Muscle of arm (tissue), 14 donors: ENCODE results near the gene IFITM5. TPM values are rescaled to one million over a fixed set of nuclear protein-coding genes. Genes with fewer than 3 reads are reported as not detected.
"Not testable (repeated sequence)": the region's sequence is repeated elsewhere in the genome, so short reads cannot be mapped to it uniquely, and the experiment has no call there.

Experiments
- DNase-seq: peaks from one replicate; pipeline ENCODE4 v3.0.0-alpha.2; 2013
- long read RNA-seq, 11 donors: transcript quantifications; one replicate each; lab custom pipeline, GENCODE V29; 2026
- polyA plus RNA-seq, 12 donors: library from polyadenylated mRNA; unstranded; fragments of 120-200 nt; gene quantifications; one replicate each; pipeline ENCODE4 v1.2.1, GENCODE V29; 2013; ENCODE audit not compliant: insufficient read length in 12 of 12

IFITM5 gene
- under 1 TPM in 1 of 12 donors, not detected in 11; 0.45 TPM for polyA plus RNA-seq
- long read RNA-seq, donor 1, partial matches to known transcripts, result 191 of 204 reads
- long read RNA-seq, donor 1, other reads (novel, unspliced or antisense), result 13 of 204 reads
- long read RNA-seq, donor 2, result 0 reads
- long read RNA-seq, donor 3, result 0 reads
- long read RNA-seq, donor 4, result 0 reads
- long read RNA-seq, donor 5, result 0 reads
- long read RNA-seq, donor 6, result 0 reads
- long read RNA-seq, donor 7, result 0 reads
- long read RNA-seq, donor 8, partial matches to known transcripts, result 140 of 140 reads
- long read RNA-seq, donor 8, other reads (novel, unspliced or antisense), result 0 of 140 reads
- long read RNA-seq, donor 9, result 0 reads
- long read RNA-seq, donor 10, result 0 reads
- long read RNA-seq, donor 11, result 0 reads

DNA sequence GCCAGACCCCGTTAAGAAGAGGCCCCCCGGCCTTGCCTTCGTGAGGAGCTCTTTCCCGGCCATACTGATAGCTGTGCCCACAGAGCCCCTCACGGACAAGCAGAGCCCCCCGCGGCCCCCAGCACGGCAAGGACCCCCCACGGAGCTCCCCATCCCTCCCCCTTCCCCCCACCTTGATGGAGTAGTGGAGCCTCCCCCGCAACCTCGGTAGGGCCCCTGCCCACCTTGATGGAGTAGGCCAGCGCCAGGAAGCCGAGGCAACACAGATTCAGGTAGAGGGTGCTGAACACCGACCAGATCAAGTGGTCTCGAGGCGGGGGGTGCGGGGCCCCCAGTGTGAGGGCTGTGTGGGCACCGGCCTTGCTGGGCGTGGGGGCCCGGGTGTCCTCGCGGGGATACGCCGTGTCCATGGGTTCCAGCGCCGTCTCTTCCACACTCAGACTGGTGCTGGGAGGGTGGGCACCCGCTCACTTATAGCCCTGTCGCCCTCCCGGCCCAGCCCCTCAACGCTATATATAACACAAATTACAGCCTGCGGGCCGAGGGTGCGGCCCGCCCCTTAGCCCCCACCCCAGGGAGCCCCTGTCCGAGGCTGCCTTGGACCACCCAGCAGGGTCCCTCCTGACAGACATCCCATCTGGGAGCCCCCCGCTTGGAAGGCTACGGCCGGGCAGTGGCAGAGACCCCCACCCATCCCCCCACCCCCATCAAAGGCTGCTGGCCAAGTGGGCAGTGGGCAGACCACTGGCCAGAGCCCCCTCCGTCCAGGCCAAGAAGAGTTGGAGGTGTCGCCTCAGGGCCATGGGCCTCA lies at the start of gene IFITM5:
IFITM5 (minus strand) TSS at position 446 of the 811 bp plus-strand sequence; CDS start at position 410, 36 bp downstream.
- no peak for DNase-seq

DNA sequence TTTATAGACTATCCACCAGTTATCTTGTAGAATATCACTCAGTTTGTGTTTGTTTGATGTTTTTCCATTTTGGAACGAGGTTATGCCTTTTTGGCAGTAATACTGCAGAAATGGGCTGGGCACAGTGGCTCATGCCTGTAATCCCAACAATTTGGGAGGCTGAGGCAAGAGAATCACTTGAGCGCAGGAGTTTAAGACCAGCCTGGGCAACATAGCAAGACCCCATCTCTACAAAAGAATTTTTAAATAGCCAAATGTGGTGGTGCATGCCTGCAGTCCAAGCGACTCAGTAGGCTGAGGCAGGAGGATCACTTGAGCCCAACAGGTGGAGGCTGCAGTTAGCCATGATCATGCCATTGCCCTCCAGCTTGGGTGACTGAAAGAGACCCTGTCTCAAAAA lies 47.2 kb upstream of the IFITM5 start:
- no peak for DNase-seq

DNA sequence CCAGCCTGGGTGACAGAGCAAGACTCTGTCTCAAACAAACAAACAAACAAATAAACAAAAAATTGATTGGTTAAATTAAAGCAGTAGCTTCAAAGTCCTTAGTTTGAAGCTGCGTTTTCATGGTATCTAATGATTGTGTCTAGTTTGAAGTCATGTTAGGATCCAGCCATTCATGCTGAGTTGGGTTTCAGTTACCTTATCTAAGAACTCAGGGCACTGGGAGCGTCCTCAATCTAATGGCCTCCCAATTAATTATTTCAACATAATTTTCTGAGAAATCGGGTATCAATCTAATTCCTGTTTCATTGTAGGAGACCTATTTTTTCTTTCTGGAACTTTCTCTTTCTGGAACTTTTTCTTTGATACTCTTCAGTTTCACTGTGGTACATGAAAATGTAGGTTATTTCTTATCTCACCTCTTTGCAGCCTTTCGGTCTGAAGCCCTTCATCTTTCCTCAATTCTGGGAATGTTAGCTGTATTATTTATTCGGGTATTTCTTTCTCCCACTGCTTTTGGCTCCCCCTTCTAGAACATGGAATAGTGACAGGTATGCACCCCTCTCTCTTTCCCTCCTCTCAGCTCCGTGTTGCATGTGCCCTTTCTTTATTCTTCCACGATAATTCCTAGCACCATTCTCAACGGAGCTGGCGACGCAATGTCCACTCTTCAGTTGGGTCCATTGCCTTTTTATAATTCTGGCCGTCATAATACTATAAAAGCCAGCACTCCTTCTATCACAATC lies 45.7 kb upstream of the IFITM5 start:
- no peak for DNase-seq

DNA sequence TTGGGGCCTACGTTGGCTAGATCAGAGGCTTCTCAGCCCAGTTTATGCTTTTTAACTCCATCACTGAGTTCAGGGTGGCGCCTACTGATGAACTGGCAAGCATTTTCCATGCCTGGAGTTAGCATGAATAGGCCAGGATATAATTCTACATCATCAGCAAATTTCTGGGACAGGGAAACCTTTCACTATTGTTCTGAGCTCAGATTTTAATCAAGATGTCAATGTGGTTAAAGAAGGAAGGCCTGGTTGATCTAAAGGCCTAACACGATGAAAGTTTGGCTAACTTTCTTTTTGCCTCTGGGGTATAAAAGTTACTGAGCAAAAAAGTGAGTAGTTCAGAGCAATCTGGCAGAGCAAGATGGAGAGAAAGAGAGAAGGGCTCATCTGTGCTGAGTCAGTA lies 43.0 kb upstream of the IFITM5 start:
- no peak for DNase-seq

DNA sequence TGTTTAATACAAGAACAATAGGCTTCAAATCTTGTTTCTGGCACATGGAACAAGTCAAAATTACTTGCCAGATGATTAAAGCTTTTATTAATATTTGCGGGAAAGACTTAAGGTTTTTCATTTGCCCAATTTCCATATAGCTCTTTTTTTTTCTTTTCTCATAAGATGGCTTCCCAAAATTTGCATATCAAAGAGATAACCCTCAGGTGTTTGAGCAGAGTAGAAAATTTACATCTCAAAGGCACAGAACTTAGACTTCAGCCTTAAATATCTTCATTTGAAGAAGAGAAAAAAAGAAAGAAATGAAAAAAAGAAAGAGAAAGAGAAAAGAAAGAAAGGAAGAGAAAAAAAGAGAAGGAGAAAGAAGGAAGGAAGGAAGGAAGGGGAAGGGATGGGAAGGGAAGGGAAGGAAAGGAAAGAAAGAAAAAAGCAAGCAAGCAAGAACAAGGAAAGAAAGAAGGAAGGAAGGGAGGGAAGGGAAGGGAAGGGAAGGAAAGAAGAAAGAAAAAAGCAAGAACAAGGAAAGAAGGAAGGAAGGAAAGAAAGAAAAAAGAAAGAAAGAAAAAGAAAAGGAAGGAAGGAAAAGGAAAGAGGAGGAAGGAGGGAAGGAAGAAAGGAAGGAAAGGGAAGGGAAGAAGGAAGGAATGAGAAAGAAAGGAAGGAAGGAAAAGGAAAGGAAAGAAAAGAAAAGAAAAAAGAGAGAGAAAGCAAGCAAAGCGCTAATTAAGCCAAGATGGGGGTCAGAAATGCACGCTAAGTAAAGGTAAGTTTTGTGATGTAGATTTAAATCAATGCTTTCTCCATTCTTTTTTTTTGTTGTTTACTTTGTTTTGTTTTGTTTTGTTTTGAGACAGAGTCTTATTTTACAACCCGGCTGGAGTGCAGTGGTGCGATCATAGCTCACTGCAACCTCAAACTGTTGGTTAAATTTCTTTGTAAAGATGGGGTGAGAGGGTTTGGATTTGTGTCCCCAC lies 41.5 kb upstream of the IFITM5 start:
- DNase-seq, result no peak

DNA sequence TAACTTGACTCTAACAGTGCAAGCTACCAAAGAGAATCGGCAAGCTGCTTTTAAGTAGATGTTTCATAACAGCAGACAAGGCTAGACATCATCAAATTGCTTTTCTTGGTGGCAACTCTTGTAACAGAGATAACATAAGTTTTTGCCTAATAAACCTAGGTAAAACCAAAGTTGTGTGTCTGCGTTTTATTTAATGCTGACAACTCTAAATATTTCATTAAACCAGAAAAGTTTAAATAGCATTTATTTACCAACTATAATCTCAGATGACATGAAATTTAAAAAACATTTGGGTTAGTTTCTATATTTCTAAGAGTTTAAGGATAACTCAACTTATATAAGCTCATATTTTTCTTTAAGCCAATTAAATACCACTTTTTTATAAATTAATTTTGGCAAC lies 40.6 kb upstream of the IFITM5 start:
- no peak for DNase-seq

DNA sequence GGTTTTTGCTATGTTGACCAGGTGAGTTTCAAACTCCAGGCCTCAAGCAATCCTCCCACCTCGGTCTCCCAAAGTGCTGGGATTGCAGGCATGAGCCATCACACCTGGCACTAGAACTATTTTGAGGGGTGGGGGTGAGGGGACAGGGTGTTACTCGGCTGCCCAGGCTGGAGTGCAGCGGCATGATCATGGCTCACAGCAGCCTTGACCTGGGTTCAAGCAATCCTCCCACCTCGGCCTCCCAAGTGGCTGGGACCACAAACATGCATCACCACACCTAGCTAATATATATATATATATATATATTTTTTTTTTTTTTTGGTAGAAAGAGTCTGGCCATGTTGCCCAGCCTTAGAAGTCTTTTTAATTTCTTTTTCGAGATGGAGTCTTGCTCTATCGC lies 38.4 kb upstream of the IFITM5 start:
- no peak for DNase-seq

DNA sequence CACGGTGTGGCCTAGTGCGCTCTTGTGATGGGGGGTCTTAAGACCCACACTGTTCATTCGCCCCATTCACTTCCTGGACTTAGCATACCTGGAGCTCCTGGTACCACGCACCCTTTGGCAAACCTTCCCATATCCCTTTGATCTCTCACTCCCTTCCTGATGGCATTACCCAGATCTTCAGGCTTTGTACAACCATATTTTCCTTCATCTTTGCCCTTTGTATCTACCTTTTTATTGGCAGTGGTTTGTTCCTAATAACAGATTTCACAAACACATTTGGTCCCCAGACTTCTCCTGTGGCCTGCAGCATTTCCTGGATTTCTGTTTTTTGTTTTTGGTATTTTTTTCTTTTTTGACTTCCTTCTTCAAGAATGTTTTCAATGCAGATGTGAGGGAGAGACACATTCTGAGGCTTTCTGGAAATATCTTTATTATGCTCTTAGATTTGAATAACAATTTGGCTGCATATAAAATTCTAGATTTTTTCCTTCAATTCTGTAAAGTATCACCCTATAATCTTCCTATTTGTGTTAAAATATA lies 37.4 kb upstream of the IFITM5 start:
- no peak for DNase-seq

DNA sequence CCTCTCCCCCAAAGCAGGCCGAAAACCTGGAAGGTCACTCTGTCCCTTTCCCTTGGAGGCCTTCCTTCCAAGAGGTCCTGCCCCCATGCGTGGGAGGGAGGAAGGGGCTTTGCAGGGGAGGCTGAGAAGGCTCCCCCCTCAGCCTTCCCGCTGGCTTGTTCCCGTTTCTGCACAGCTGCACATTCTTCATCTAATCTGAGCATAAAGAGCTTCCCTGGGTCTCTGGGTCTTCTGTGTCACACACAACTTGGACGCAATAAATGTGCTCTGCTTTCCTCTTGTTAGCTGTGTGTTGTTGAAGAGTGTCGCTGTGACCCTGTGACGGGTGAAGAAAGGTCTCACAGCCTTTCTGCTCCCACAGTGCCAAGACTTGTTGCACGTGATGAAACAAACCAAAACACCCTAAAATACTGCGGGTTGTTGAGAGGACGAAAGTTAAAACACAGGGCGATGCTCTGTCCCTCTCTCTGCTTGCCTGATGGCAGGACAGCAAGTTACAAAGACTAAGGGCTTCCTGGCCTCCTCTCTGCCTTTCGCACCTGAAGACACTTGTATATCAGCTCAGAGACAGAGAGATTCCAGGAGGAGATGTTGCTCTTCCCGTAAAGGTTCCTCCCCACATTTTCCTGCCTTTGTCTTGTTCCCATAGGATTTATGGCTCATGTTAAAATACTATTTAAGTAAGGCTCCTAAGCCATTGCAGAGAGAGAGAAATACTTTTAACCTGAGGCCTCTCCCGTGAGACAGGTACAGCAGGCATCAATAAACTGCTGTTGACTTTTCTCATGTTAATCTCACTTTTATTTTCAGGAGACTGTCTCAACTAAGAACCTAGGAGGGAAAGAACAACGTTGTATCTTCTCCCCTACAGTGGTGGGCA lies 36.7 kb upstream of the IFITM5 start:
- DNase-seq, result peak; percentile 71

DNA sequence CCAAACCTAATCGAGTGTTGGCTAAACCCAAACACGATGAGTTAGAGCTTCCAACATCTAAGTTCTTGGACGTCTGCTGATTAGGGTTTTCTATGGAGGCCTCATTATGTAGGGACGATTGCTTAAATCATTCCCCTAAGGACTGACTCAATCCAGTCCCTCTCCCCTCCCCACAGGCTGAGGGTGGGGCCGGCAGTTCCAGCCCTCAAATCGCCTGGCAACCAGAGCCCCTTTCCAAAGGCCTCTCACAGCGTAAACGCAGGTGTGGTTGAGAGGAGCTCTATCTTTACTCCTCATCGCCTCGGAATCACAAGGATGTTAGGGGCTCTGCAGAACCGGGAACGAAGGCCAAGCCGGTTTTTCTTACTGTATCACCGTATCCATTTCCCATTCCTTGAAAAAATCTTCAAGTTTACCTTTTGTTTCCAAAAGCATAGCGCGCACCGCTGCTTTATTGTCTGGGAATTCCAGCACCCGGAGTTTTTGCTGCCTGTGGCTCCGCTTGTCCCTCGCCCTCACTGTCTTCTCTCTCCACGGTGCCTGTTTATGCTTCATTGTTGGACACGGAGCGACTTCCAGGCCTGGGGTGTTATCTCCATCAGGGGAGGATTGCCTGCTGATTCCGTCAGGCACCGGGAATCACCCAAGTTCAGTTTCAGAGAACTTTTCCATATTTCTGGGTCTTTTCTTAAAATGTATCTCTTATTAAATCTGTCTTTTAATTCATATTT lies 35.1 kb upstream of the IFITM5 start:
- no peak for DNase-seq

DNA sequence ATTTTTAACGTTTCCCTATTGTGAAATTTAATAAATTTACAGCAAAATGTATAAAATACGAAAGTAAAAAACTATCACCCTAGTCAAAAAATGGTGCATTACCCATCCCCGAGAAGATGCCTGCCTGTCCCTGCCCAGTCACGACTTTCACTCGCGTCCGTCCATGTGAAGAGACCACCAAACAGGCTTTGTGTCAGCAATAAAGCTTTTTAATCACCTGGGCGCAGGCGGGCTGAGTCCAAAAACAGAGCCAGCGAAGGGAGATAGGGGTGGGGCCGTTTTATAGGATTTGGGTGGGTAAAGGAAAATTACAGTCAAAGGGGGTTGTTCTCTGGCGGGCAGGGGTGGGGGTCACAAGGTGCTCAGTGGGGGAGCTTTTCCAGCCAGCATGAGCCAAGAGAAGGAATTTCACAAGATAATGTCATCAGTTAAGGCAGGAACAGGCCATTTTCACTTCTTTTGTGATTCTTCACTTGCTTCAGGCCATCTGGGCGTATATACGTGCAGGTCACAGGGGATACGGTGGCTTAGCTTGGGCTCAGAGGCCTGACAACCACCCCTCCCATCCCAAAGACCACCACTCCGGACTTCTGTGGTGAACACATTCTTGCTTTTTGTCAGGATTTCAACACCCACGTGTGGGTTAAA lies 34.4 kb upstream of the IFITM5 start:
- not testable (repeated sequence) for DNase-seq

DNA sequence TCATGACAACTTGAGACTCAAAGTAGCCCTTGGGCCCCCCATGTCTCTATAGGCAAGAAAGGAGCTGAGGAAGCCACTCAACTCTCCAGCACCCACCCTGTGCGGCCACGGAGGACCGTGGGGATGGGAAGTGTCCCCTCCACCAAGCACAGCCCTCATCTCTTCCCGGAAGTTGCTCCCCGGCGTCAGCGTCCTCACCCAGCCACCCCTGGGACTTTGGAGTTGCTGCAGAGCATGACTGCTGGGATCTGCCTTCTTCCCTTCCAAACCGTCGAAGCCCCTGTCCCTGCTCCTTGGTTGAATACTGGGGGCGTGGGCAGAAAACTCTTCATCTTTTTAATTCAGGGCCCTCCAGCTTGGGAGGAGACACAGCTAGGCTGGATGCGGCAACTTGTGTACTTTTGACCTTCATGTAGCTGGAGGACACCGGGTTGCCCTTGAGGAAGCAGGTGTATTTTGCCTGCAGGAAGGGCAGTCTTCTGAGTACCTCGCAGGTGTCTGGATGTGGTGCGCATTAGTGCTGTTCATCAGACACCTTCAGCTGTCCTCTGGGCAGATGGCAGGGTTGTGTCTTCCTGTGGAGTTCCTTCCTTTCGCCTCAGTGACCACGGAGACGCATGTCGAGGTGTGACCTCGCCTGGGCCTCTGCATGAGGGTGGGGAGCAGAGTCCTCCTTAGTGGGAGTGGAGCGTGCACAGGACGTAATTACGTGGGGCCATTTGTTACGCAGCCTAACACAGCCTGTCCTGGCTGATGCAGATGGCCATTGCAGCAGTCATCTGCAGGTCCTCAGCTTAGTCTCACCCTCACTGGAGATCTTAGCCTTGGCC lies 33.5 kb upstream of the IFITM5 start:
- DNase-seq, result no peak

DNA sequence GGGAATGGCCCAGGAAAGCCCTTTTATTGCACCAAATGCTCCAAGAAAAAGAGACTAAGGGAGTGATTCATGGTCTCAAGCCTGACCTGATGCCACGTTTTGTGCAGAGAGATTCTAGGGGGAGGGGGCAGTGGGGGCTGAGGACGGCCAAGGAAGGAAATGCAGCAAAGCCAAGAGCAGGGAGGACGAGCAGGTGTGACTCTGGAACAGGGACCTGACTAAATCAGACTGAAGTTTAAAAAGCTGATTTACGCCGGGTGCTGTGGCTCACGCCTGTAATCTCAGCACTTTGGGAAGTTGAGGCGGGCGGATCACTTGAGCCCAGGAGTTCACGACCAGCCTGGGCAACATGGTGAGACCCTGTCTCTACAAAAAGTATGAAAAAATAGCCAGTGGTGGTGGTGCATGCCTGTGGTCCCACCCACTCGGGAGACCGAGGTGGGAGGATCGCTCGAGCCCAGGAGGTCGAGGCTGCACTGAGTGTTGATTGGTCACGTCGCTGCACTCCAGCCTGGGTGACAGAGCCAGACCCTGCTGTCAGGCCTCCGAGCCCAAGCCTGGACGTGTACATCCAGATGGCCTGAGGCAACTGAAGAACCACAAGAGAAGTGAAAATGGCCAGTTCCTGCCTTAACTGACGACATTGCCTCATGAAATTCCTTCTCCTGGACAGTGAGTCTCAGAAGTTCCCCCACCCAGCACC lies 32.2 kb upstream of the IFITM5 start:
- no peak for DNase-seq

DNA sequence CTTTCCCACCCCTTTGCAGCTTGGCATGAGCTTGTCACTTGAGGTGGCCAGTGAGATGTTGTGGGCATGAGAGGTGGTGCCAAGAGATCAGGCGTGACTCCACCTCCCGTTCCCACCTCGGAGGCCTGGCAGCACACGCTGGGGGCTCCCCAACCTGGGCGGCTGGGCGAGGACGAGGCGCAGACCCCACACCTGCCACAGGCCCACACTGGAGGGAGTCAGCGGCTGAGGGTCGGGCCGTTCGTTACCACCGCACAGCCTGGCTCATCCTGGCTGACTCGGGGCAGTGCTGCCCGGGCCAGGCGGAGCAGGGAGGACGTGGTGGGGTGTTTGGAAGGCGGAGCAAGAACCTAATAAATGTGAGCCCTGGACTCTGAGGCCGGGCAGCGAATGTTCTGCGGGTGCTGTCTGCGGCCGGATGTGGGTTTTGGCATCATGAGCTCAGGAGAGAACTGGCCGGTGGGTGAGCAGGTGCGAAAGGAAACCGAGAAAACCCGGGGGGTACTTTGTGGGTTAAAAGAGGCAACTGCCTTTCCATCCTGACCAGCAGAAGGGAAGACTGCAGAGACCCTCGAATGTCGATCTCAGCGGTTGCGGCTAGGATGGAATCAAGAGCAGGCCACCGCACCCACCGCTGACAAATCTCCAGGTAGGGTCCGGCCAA lies 31.5 kb upstream of the IFITM5 start:
- DNase-seq, result no peak

DNA sequence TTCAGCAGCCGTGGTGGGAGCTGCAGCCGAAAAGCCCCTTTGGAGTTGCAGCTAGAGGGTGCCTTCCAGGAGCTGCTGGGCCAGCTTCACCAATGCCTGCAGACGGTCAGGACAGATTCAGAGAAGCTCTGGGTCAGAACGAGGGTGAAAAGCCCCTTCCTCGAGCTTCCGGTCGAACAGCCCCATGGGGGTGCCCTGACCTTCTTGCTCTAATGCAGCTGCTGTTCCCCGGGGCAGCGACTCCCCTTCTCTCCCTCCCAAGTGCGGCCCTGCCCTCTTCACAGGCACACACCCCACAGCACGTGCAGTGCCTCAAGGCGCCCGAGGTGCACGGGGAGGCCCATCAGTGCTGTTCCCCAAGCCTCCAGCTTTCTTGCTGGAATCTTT lies 31.0 kb upstream of the IFITM5 start:
- no peak for DNase-seq

DNA sequence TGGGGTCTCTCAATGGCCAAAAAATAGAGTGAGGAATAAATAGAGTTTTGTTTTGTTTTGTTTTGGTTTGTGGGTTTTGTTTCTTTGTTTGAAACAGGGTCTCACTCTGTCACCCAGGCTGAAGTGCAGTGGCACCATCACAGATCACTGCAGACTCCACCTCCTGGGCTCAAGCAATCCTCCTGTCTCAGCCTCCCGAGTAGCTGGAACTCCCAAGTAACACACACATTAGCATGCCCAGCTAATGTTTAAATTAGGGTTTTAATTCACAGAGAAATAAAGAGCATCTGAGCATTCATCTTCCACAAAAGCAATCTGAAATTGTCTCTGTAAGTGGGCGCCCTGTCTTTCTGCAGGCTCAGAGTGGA lies 30.5 kb upstream of the IFITM5 start:
- no peak for DNase-seq
